K562 (cell line): ENCODE measurements around the gene HCRTR1. TPM values are rescaled to one million over a fixed set of nuclear protein-coding genes. Genes with fewer than 3 reads are reported as not detected.

Experiments used
- ATAC-seq: fragments of 200-7000 bp; cut with Tn5 transposase; 3 replicates; pipeline ENCODE4 v1.9.1; 2020; ENCODE audit warnings: moderate library complexity
- BruUV-seq: library from RNA; stranded (reverse); fragments of 400-500 nt; replicated peaks from 2 replicates; lab custom pipeline; 2021; lab: Mats Ljungman, UMichigan
- CTCF ChIA-PET: fragments of 300-600 bp; formaldehyde crosslinking; extraction: SDS; loops from one replicate; lab custom pipeline; 2021; ENCODE audit warnings: low intra/inter-chr PET ratio; lab: Yijun Ruan, JAX
- POLR2A ChIA-PET: fragments of 300-600, 350-650 bp; sonication (Branson Sonifier 250); formaldehyde crosslinking; extraction: SDS; loops from one replicate; lab custom pipeline; 2021; ENCODE audit warnings: antibody characterized with exemption, inconsistent platforms; lab: Yijun Ruan, JAX
- DNase-seq, 4 experiments: peaks; one replicate each; pipeline versions ENCODE4 v3.0.0 to v3.0.0-alpha.2; 2011 to 2018; ENCODE audit warnings: low spot score in 3 of 4, mixed read lengths in 3 of 4; ENCODE audit errors: extremely low read depth in 1 of 4
- FAIRE-seq: peaks from 2 replicates; lab custom pipeline; 2011; peaks lifted over from hg19 to GRCh38; lab: Jason Lieb, UNC
- H2AFZ ChIP-seq: 2 replicates; pipeline ENCODE4 v1.6.0; 2011; ENCODE audit warnings: low read depth, low read length, control low read depth, inconsistent platforms
- H3K27ac ChIP-seq: fragments of 200-600 bp; 3 replicates; pipeline ENCODE4 v1.8.0; 2011; ENCODE audit warnings: low read depth, mild to moderate bottlenecking, control low read depth, inconsistent platforms, low read length, moderate library complexity, mixed read lengths; ENCODE audit errors: extremely low read depth
- H3K27me3 ChIP-seq, 2 experiments: fragments of 300-600 bp in 1 of 2; 2 replicates in 1 of 2; 3 replicates in 1 of 2; pipeline versions ENCODE4 v1.6.0 to v1.8.0; 2011; ENCODE audit warnings: inconsistent platforms in 2 of 2, low read length in 2 of 2, mild to moderate bottlenecking in 1 of 2, mixed read lengths in 1 of 2, moderate library complexity in 1 of 2; ENCODE audit not compliant: control insufficient read depth in 2 of 2, insufficient read depth in 2 of 2
- H3K36me3 ChIP-seq: fragments of 300-600 bp; 3 replicates; pipeline ENCODE4 v1.8.0; 2011; ENCODE audit warnings: mild to moderate bottlenecking, low read length, inconsistent platforms; ENCODE audit not compliant: control insufficient read depth, insufficient read depth
- H3K4me1 ChIP-seq, 2 experiments: fragments of 200-600 bp in 1 of 2; replicated peaks in 1 of 2; 2 replicates in 1 of 2; 3 replicates in 1 of 2; pipeline versions ENCODE4 v1.5.1 to v1.8.0; 2011; ENCODE audit warnings: inconsistent platforms in 2 of 2, low read length in 2 of 2, mild to moderate bottlenecking in 1 of 2, mixed read lengths in 1 of 2, moderate library complexity in 1 of 2; ENCODE audit not compliant: control insufficient read depth in 2 of 2, insufficient read depth in 2 of 2
- H3K4me2 ChIP-seq: 2 replicates; pipeline ENCODE4 v1.6.1; 2011; ENCODE audit warnings: low read length, control low read depth, inconsistent platforms, mixed read lengths; ENCODE audit not compliant: insufficient read depth
- H3K4me3 ChIP-seq: fragments of 200-600 bp; sonication (generic), shearing (Covaris generic); 2 replicates; pipeline ENCODE4 v1.5.1; 2016; ENCODE audit warnings: control low read depth, inconsistent platforms
- H3K79me2 ChIP-seq: fragments of 200-600 bp; 3 replicates; pipeline ENCODE4 v1.8.0; 2011; ENCODE audit warnings: low read length, inconsistent platforms; ENCODE audit not compliant: control insufficient read depth, insufficient read depth
- H3K9ac ChIP-seq, 2 experiments: 2 replicates each; pipeline versions ENCODE4 v1.6.0 to v1.6.1; 2011; ENCODE audit warnings: low read depth in 2 of 2, low read length in 2 of 2, control low read depth in 1 of 2, inconsistent platforms in 1 of 2, mild to moderate bottlenecking in 1 of 2, mixed read lengths in 1 of 2; ENCODE audit not compliant: insufficient read depth in 1 of 2
- H3K9me1 ChIP-seq: one replicate; pipeline ENCODE4 v1.6.0; 2011; ENCODE audit warnings: inconsistent platforms, mild to moderate bottlenecking, low read length, moderate library complexity; ENCODE audit not compliant: control insufficient read depth, insufficient read depth
- H3K9me3 ChIP-seq: replicated peaks from 2 replicates; pipeline ENCODE4 v1.5.1; 2011; ENCODE audit warnings: low read depth, low read length, inconsistent platforms; ENCODE audit not compliant: control insufficient read depth, insufficient read depth
- H4K20me1 ChIP-seq: replicated peaks from 2 replicates; pipeline ENCODE4 v1.6.1; 2011; ENCODE audit warnings: low read length, inconsistent platforms, mixed read lengths; ENCODE audit not compliant: control insufficient read depth, insufficient read depth
- ARID2 ChIP-seq: fragments of 450-650 bp; IDR thresholded peaks from 2 replicates; pipeline ENCODE4 v1.6.1; 2017; ENCODE audit warnings: antibody characterized with exemption, mild to moderate bottlenecking
- ATF7 ChIP-seq: fragments of 450-650 bp; IDR thresholded peaks from 2 replicates; pipeline ENCODE4 v1.7.1; 2014; ENCODE audit warnings: mild to moderate bottlenecking, moderate library complexity
- BHLHE40 ChIP-seq: IDR thresholded peaks from 2 replicates; pipeline ENCODE4 v1.6.1; 2011; ENCODE audit warnings: low read length, improper control_type of control experiment
- CCAR2 ChIP-seq: fragments of 200-400 bp; formaldehyde crosslinking; IDR thresholded peaks from 2 replicates; pipeline ENCODE4 v1.6.1; 2017; ENCODE audit warnings: mild to moderate bottlenecking, low read depth, low read length
- CHCHD3 ChIP-seq: fragments of 250-450 bp; sonication (Bioruptor Pico); IDR thresholded peaks from 2 replicates; pipeline ENCODE4 v2.1.2; 2022; ENCODE audit warnings: mild to moderate bottlenecking
- ELF1 ChIP-seq: fragments of 200-800 bp; sonication (Bioruptor generic); IDR thresholded peaks from 2 replicates; pipeline ENCODE4 v1.6.1; 2016; ENCODE audit warnings: missing genetic modification characterization, missing compliant biosample characterization
- FOXK1 ChIP-seq: sonication (generic); formaldehyde crosslinking; IDR thresholded peaks from 2 replicates; pipeline ENCODE4 v1.8.0; 2022; ENCODE audit warnings: missing genetic modification reagents, mild to moderate bottlenecking, borderline replicate concordance
- U2AF2 ChIP-seq: fragments of 200-400 bp; formaldehyde crosslinking; optimal IDR thresholded peaks from 2 replicates; pipeline ENCODE3; 2017; ENCODE audit warnings: low read depth, mild to moderate bottlenecking, low read length
- ZNF174 ChIP-seq: fragments of 250-450 bp; sonication (Bioruptor Pico); IDR thresholded peaks from 2 replicates; pipeline ENCODE4 v1.4.0; 2020; ENCODE audit warnings: mild to moderate bottlenecking
- ZNF586 ChIP-seq: fragments of 450-650 bp; formaldehyde crosslinking; conservative IDR thresholded peaks from 2 replicates; pipeline ENCODE4 v1.4.0; 2020; ENCODE audit warnings: mild to moderate bottlenecking, moderate library complexity
- WGBS: fragments of 100-300 bp; shearing (Covaris generic); methylation state at CpG from one replicate; pipeline ENCODE4 v1.1.6; 2016; ENCODE audit warnings: low coverage, mixed read lengths; ENCODE audit not compliant: insufficient coverage; ENCODE audit errors: missing lambda C conversion rate; 5-methylcytosine and 5-hydroxymethylcytosine counted together
- in situ Hi-C: fragments of 300-500 bp; cut with MboI; formaldehyde crosslinking; loops from 4 replicates; pipeline ENCODE4 v1.15.0; 2018; ENCODE audit warnings: inconsistent platforms, mixed read lengths
- intact Hi-C: fragments of 100-400 bp; cut with micrococcal nuclease; formaldehyde crosslinking; loops from 2 replicates; pipeline ENCODE4 v1.14.2; 2022
- polyA plus RNA-seq, 8 experiments: library from polyadenylated mRNA; depleted of rRNA in 4 of 8; stranded (reverse) in 5 of 8; unstranded in 3 of 8; fragments of >200 nt; fragmentation: Nextera tagmentation in 2 of 8; fragmentation: Illumina TruSeq in 1 of 8; extraction: Ambion mirVana in 2 of 8; extraction: Trizol in 1 of 8; gene quantifications; 2 replicates each; pipeline versions ENCODE4 v1.2.1 to v1.2.3, GENCODE V29; 2011 to 2014; ENCODE audit warnings: inconsistent platforms in 1 of 8, missing spikeins in 1 of 8
- total RNA-seq, 7 experiments: library from RNA; depleted of rRNA in 6 of 7; stranded (reverse); fragments of >200 nt in 6 of 7; fragmentation: Illumina TruSeq in 2 of 7; extraction: Trizol in 2 of 7; gene quantifications; 2 replicates each; pipeline versions ENCODE4 v1.2.1 to v1.2.3, GENCODE V29; 2011 to 2021; ENCODE audit warnings: low replicate concordance in 1 of 7

Gene HCRTR1
- total and polyA plus RNA-seq, 9 of the 15 experiments (the other 6 are each of a cell fraction or from before 2014, with no cell fraction given) = not detected

GRCh38 chr1:31614414-31615005 is 3.0 kb upstream of the HCRTR1 start:
- ChIA-PET CTCF (no interaction called here), POLR2A (interaction anchor here (0.7 kb wide), 1 partner anchor 231 kb away, joined by 4 read pairs; no protein-coding TSS in a partner anchor)
- H3K27ac ChIP-seq = no peak overlapping the region
- DNase-seq (no peak), ATAC-seq (no peak), FAIRE-seq (no peak)
- intact Hi-C loops = no loop called here
- TF ChIP-seq ZNF174 (CRISPR knock-in tag) (no peak), CCAR2 (no peak), ATF7 (no peak), FOXK1 (CRISPR knock-in tag) (no peak), ARID2 (no peak), ELF1 (no peak)
- H4K20me1 ChIP-seq = peaks cover 20% of the 10 kb centered on the region
- no peaks in the 10 kb centered on the region for H3K9me1 ChIP-seq
- in situ Hi-C loops = no loop called here
- H3K9ac ChIP-seq = no peak overlapping the region
- no peaks in the 10 kb centered on the region for H3K9me3 ChIP-seq
- H3K4me1 ChIP-seq = peaks cover 0 to 16% of the 10 kb centered on the region in 2 experiments; a peak in 2 of 5 replicates
- H3K27me3 ChIP-seq = peaks cover 30 to 73% of the 10 kb centered on the region in 2 experiments
- WGBS = 2% methylated on average over 8 of the region's 8 CpGs
- no peaks in the 10 kb centered on the region for H3K79me2 ChIP-seq
- no peak overlapping the region for H3K4me2 ChIP-seq
- no peak overlapping the region for H2AFZ ChIP-seq
- no peaks in the 10 kb centered on the region for H3K36me3 ChIP-seq
- no peak overlapping the region for H3K4me3 ChIP-seq
- no TSS peak for BruUV-seq

- H3K9me3 ChIP-seq = no peaks in the 10 kb centered on the region
- WGBS = 17% methylated on average over 6 of the region's 6 CpGs
- intact Hi-C loops (no loop called here), in situ Hi-C loops (no loop called here)
- H3K36me3 ChIP-seq = no peaks in the 10 kb centered on the region
- H3K4me1 ChIP-seq = peaks cover 0 to 16% of the 10 kb centered on the region in 2 experiments; a peak in 2 of 5 replicates
- no peak overlapping the region for H3K27ac ChIP-seq
- H3K79me2 ChIP-seq = no peaks in the 10 kb centered on the region
- no peak overlapping the region for H3K4me2 ChIP-seq
- H2AFZ ChIP-seq = no peak overlapping the region
- ATAC-seq (no peak), DNase-seq (no peak), FAIRE-seq (no peak)
- no peak overlapping the region for H3K9ac ChIP-seq
- peaks cover 30 to 76% of the 10 kb centered on the region in 2 experiments for H3K27me3 ChIP-seq
- TF ChIP-seq BHLHE40 (no peak), CHCHD3 (CRISPR knock-in tag) (no peak), U2AF2 (no peak), ZNF586 (no peak)
- TF ChIP-seq, all 486 proteins: peak for 0
- CTCF ChIA-PET = no interaction called here
- no TSS peak for BruUV-seq
- H3K9me1 ChIP-seq = no peaks in the 10 kb centered on the region
- peaks cover 24% of the 10 kb centered on the region for H4K20me1 ChIP-seq
- no peak overlapping the region for H3K4me3 ChIP-seq
- POLR2A ChIA-PET = interaction anchor here (0.7 kb wide), 1 partner anchor 195 kb away, joined by 3 read pairs; no protein-coding TSS in a partner anchor
These were observed 2.1 kb upstream of the HCRTR1 start for GRCh38 chr1:31615414-31615813.
